SK-N-SH treated with all-trans-retinoic acid at 6 μM for 48 hours (cell line): ENCODE measurements around the gene FGF18.

Source experiments
- ATAC-seq: fragments of 200-7000 bp; cut with Tn5 transposase; 3 replicates; pipeline ENCODE4 v1.9.1; 2020; ENCODE audit warnings: mild to moderate bottlenecking, moderate library complexity
- ARNTL ChIP-seq: fragments of 450-650 bp; formaldehyde crosslinking; IDR thresholded peaks from 2 replicates; pipeline ENCODE4 v1.5.0; 2020; ENCODE audit warnings: low read depth, mild to moderate bottlenecking, moderate library complexity, borderline replicate concordance
- BACH2 ChIP-seq: fragments of 250-450 bp; sonication (Bioruptor Pico); IDR thresholded peaks from 2 replicates; pipeline ENCODE4 v1.9.0; 2021; ENCODE audit warnings: mild to moderate bottlenecking, borderline replicate concordance
- CREB5 ChIP-seq: fragments of 250-450 bp; sonication (Bioruptor Pico); IDR thresholded peaks from 2 replicates; pipeline ENCODE4 v1.5.1; 2020; ENCODE audit warnings: low read depth, mild to moderate bottlenecking, moderate library complexity
- CSDC2 ChIP-seq: fragments of 250-450 bp; sonication (Bioruptor Pico); IDR thresholded peaks from 2 replicates; pipeline ENCODE4 v1.5.0; 2020; ENCODE audit warnings: mild to moderate bottlenecking, moderate library complexity
- CSRNP3 ChIP-seq: fragments of 250-450 bp; sonication (Bioruptor Pico); IDR thresholded peaks from 2 replicates; pipeline ENCODE4 v1.5.1; 2021; ENCODE audit warnings: mild to moderate bottlenecking, moderate library complexity
- ESRRG ChIP-seq: fragments of 250-450 bp; sonication (Bioruptor Pico); IDR thresholded peaks from 2 replicates; pipeline ENCODE4 v1.6.1; 2021; ENCODE audit warnings: mild to moderate bottlenecking
- GLIS3 ChIP-seq: fragments of 250-450 bp; sonication (Bioruptor Pico); IDR thresholded peaks from 2 replicates; pipeline ENCODE4 v1.5.0; 2020; ENCODE audit warnings: mild to moderate bottlenecking, moderate library complexity
- ISL1 ChIP-seq: fragments of 250-450 bp; sonication (Bioruptor Pico); IDR thresholded peaks from 2 replicates; pipeline ENCODE4 v2.1.2; 2022; ENCODE audit warnings: mild to moderate bottlenecking, moderate library complexity
- OSR1 ChIP-seq: fragments of 250-450 bp; sonication (Bioruptor Pico); IDR thresholded peaks from 2 replicates; pipeline ENCODE4 v1.8.0; 2022; ENCODE audit warnings: moderate library complexity, mild to moderate bottlenecking, inconsistent platforms
- PATZ1 ChIP-seq: fragments of 250-450 bp; sonication (Bioruptor Pico); IDR thresholded peaks from 2 replicates; pipeline ENCODE4 v1.8.0; 2020; ENCODE audit warnings: mild to moderate bottlenecking, moderate library complexity, borderline replicate concordance
- POU6F1 ChIP-seq: fragments of 250-450 bp; sonication (Bioruptor Pico); IDR thresholded peaks from 2 replicates; pipeline ENCODE4 v1.8.0; 2021; ENCODE audit warnings: low read depth, mild to moderate bottlenecking, moderate library complexity, borderline replicate concordance
- PPARA ChIP-seq: fragments of 250-450 bp; sonication (Bioruptor Pico); IDR thresholded peaks from 2 replicates; pipeline ENCODE4 v1.5.0; 2020; ENCODE audit warnings: mild to moderate bottlenecking, borderline replicate concordance
- RARB ChIP-seq: fragments of 250-450 bp; sonication (Bioruptor Pico); IDR thresholded peaks from 2 replicates; pipeline ENCODE4 v1.8.0; 2021; ENCODE audit warnings: mild to moderate bottlenecking, moderate library complexity
- SNAI2 ChIP-seq: fragments of 250-450 bp; sonication (Bioruptor Pico); IDR thresholded peaks from 2 replicates; pipeline ENCODE4 v1.5.0; 2020; ENCODE audit warnings: mild to moderate bottlenecking, moderate library complexity
- TCF4 ChIP-seq: fragments of 250-450 bp; sonication (Bioruptor Pico); IDR thresholded peaks from 2 replicates; pipeline ENCODE4 v1.8.0; 2021; ENCODE audit warnings: mild to moderate bottlenecking, moderate library complexity, borderline replicate concordance
- TOX ChIP-seq: fragments of 250-450 bp; sonication (Bioruptor Pico); IDR thresholded peaks from 2 replicates; pipeline ENCODE4 v1.8.0; 2021; ENCODE audit warnings: mild to moderate bottlenecking, moderate library complexity, borderline replicate concordance
- ZC3H10 ChIP-seq: fragments of 250-450 bp; sonication (Bioruptor Pico); IDR thresholded peaks from 2 replicates; pipeline ENCODE4 v1.5.1; 2021; ENCODE audit warnings: mild to moderate bottlenecking, moderate library complexity
- ZFP3 ChIP-seq: fragments of 250-450 bp; sonication (Bioruptor Pico); IDR thresholded peaks from 2 replicates; pipeline ENCODE4 v1.5.0; 2020; ENCODE audit warnings: mild to moderate bottlenecking, moderate library complexity
- ZNF565 ChIP-seq: fragments of 450-650 bp; formaldehyde crosslinking; conservative IDR thresholded peaks from 2 replicates; pipeline ENCODE4 v1.5.0; 2020; ENCODE audit warnings: low read depth, mild to moderate bottlenecking, moderate library complexity
- ZNF70 ChIP-seq: fragments of 450-650 bp; formaldehyde crosslinking; IDR thresholded peaks from 2 replicates; pipeline ENCODE4 v1.5.0; 2020; ENCODE audit warnings: mild to moderate bottlenecking, moderate library complexity
- ZNF8 ChIP-seq: fragments of 450-650 bp; formaldehyde crosslinking; IDR thresholded peaks from 2 replicates; pipeline ENCODE4 v1.5.0; 2020; ENCODE audit warnings: mild to moderate bottlenecking, moderate library complexity

FGF18 gene

GRCh38 chr5:171432583-171433351 is 13.3 kb downstream of the FGF18 start:
- no peak for TF ChIP-seq POU6F1 (CRISPR knock-in tag)
- no peak for TF ChIP-seq CSRNP3 (CRISPR knock-in tag)
- no peak for TF ChIP-seq ARNTL (CRISPR knock-in tag)
- TF ChIP-seq TCF4 (CRISPR knock-in tag) = no peak
- TF ChIP-seq PATZ1 (CRISPR knock-in tag) = no peak
- TF ChIP-seq ZFP3 (CRISPR knock-in tag) = no peak
- TF ChIP-seq ZNF8 (CRISPR knock-in tag) = no peak
- TF ChIP-seq CREB5 (CRISPR knock-in tag) = no peak
- TF ChIP-seq OSR1 = no peak
- no peak for TF ChIP-seq GLIS3 (CRISPR knock-in tag)
- TF ChIP-seq, all 23 proteins: peak for 0
- no peak for ATAC-seq

GRCh38 chr5:171433352-171433698 is 13.9 kb downstream of the FGF18 start:
- ATAC-seq = no peak
- TF ChIP-seq TCF4 (CRISPR knock-in tag) = no peak

- TF ChIP-seq ZNF70 = no peak
- TF ChIP-seq ZNF8 (CRISPR knock-in tag) = no peak
- TF ChIP-seq ISL1 (CRISPR knock-in tag) = no peak
- ATAC-seq = no peak
Measured at GRCh38 chr5:171433982-171434676, 14.7 kb downstream of the FGF18 start.

- ATAC-seq = no peak
- TF ChIP-seq TOX (CRISPR knock-in tag) = no peak
- TF ChIP-seq PPARA (CRISPR knock-in tag) = no peak
- no peak for TF ChIP-seq ZC3H10 (CRISPR knock-in tag)
- TF ChIP-seq BACH2 (CRISPR knock-in tag) = no peak
- no peak for TF ChIP-seq ESRRG (CRISPR knock-in tag)
- no peak for TF ChIP-seq ZNF565 (CRISPR knock-in tag)
- no peak for TF ChIP-seq ZFP3 (CRISPR knock-in tag)
- TF ChIP-seq CREB5 (CRISPR knock-in tag) = no peak
- TF ChIP-seq RARB (CRISPR knock-in tag) = no peak
- no peak for TF ChIP-seq OSR1
- no peak for TF ChIP-seq SNAI2 (CRISPR knock-in tag)
- TF ChIP-seq POU6F1 (CRISPR knock-in tag) = no peak
- no peak for TF ChIP-seq ISL1 (CRISPR knock-in tag)
- no peak for TF ChIP-seq GLIS3 (CRISPR knock-in tag)
- TF ChIP-seq PATZ1 (CRISPR knock-in tag) = no peak
- no peak for TF ChIP-seq CSDC2 (CRISPR knock-in tag)
Measured at GRCh38 chr5:171434874-171435273, 15.4 kb downstream of the FGF18 start.
